Panc1 (cell line): ENCODE results near the gene SCGB1A1. TPM values are rescaled to one million over a fixed set of nuclear protein-coding genes. Genes with fewer than 3 reads are reported as not detected.

ENCODE experiments used
- ATAC-seq: fragments of 200-7000 bp; cut with Tn5 transposase; 2 replicates; pipeline ENCODE4 v1.9.1; 2020; ENCODE audit warnings: mild to moderate bottlenecking, moderate library complexity
- BruUV-seq: library from RNA; stranded (reverse); fragments of 400-500 nt; replicated peaks from 2 replicates; lab custom pipeline; 2021; lab: Mats Ljungman, UMichigan
- CTCF ChIA-PET: fragments of 300-600 bp; sonication (Branson Sonifier 250); formaldehyde crosslinking; loops from one replicate; lab custom pipeline; 2022; ENCODE audit warnings: antibody characterized with exemption; lab: Charles Lee
- POLR2A ChIA-PET: fragments of 300-600 bp; sonication (Branson Sonifier 250); formaldehyde crosslinking; loops from one replicate; lab custom pipeline; 2022; ENCODE audit warnings: antibody characterized with exemption; lab: Charles Lee
- DNase-seq: peaks from one replicate; pipeline ENCODE4 v3.0.0-alpha.2; 2010; ENCODE audit warnings: low read depth, low spot score
- H3K27ac ChIP-seq: 2 replicates; pipeline ENCODE4 v1.5.1; 2011; ENCODE audit warnings: mild to moderate bottlenecking, low read length, inconsistent platforms
- H3K27me3 ChIP-seq: fragments of 200-500 bp; sonication (Bioruptor generic); 2 replicates; pipeline ENCODE4 v1.6.0; 2014; ENCODE audit warnings: low read length, inconsistent platforms; ENCODE audit not compliant: control insufficient read depth, insufficient read depth
- H3K36me3 ChIP-seq: fragments of 200-500 bp; sonication (Bioruptor generic); 2 replicates; pipeline ENCODE4 v1.5.1; 2014; ENCODE audit warnings: inconsistent platforms, mild to moderate bottlenecking, low read length, moderate library complexity; ENCODE audit not compliant: control insufficient read depth, insufficient read depth
- H3K4me1 ChIP-seq: 2 replicates; pipeline ENCODE4 v1.5.1; 2011; ENCODE audit warnings: inconsistent platforms, mild to moderate bottlenecking, low read length, moderate library complexity; ENCODE audit not compliant: control insufficient read depth, insufficient read depth
- H3K4me3 ChIP-seq, 2 experiments: 2 replicates each; pipeline ENCODE4 v1.5.1; 2011 to 2012; ENCODE audit warnings: low read depth in 2 of 2, low read length in 2 of 2, mild to moderate bottlenecking in 2 of 2, inconsistent platforms in 1 of 2, moderate library complexity in 1 of 2
- H3K9me3 ChIP-seq: fragments of 200-500 bp; sonication (Bioruptor generic); 2 replicates; pipeline ENCODE4 v1.5.1; 2014; ENCODE audit warnings: low read depth, mild to moderate bottlenecking, inconsistent platforms, low read length, moderate library complexity; ENCODE audit not compliant: control insufficient read depth, insufficient read depth
- POLR2AphosphoS5 ChIP-seq: IDR thresholded peaks from 2 replicates; pipeline ENCODE4 v1.6.1; 2012; ENCODE audit warnings: mild to moderate bottlenecking, low read depth, low read length, moderate library complexity
- SIN3A ChIP-seq: IDR thresholded peaks from 2 replicates; pipeline ENCODE4 v1.6.1; 2012; ENCODE audit warnings: low read depth, mild to moderate bottlenecking, low read length, moderate library complexity, borderline replicate concordance; ENCODE audit not compliant: insufficient read depth
- TCF7L2 ChIP-seq: IDR thresholded peaks from 2 replicates; pipeline ENCODE4 v1.6.1; 2011; ENCODE audit warnings: mild to moderate bottlenecking, low read depth, low read length, inconsistent platforms
- in situ Hi-C: cut with HindIII; loops from 2 replicates; pipeline ENCODE4 v1.10.0; 2016; ENCODE audit warnings: low sequenced_read_pairs, low pct_unique_long_range_greater_than_20kb
- intact Hi-C: fragments of 100-400 bp; cut with micrococcal nuclease; formaldehyde crosslinking; loops from one replicate; pipeline ENCODE4 v1.10.0; 2022; ENCODE audit not compliant: unreplicated experiment
- total RNA-seq: library from RNA; stranded (reverse); gene quantifications from one replicate; pipeline ENCODE4 v1.2.1, GENCODE V29; 2021; ENCODE audit not compliant: unreplicated experiment
- TF ChIP-seq, protein P1 (sequence below), 2 experiments: IDR thresholded peaks; 2 replicates each; pipeline ENCODE4 v1.6.1; 2011 to 2012; ENCODE audit warnings: low read depth in 2 of 2, control low read depth in 1 of 2, low read length in 1 of 2, mild to moderate bottlenecking in 1 of 2, moderate library complexity in 1 of 2; ENCODE audit not compliant: insufficient read depth in 1 of 2
- TF ChIP-seq, protein P2 (sequence below): fragments of 450-650 bp; IDR thresholded peaks from 2 replicates; pipeline ENCODE4 v1.5.1; 2017; ENCODE audit warnings: mild to moderate bottlenecking

The SCGB1A1 gene
- total RNA-seq, 1 experiment from 2014 or later = 1.1 TPM

DNA sequence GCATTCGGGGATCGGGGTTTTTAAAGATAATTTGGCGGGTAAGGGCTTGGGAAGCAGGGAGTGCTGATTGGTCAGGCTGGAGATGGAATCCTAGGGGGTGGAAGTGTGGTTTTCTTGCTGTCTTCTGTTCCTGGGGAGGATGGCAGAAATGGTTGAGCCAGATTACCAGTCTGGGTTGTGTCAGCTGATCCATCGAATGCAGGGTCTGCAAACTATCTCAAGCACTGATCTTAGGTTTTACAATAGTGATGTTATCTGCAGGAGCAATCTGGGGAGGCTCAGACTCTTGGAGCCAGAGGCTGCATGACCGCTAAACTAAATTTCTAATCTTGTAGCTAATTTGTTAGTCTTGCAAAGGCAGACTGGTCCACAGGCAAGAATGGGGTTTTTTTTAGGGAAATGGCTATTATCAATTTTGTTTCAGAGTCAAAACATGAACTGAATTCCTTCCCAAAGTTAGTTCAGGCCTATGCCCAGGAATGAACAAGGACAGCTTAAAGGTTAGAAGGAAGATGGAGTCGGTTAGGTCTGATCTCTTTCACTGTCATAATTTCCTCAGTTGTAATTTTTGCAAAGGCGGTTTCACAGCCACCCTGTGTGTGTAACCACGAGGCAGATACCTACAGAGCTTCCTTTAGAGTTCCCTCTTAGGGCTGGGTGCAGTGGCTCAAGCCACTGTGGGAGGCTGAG lies 10.2 kb downstream of the SCGB1A1 start:
- no peaks in the 10 kb centered on the region for H3K9me3 ChIP-seq
- intact Hi-C loops (no loop called here), in situ Hi-C loops (no loop called here)
- H3K4me3 ChIP-seq = no peak overlapping the region
- peak overlapping the region; percentile 98 for H3K27ac ChIP-seq
- DNase-seq = no peak
- no TSS peak for BruUV-seq
- no peaks in the 10 kb centered on the region for H3K36me3 ChIP-seq
- no peak for ATAC-seq
- no peaks in the 10 kb centered on the region for H3K27me3 ChIP-seq
- ChIA-PET CTCF (no interaction called here), POLR2A (interaction anchor here (0.6 to 0.7 kb wide), 3 partner anchors 25 to 86 kb away, joined by 3 to 6 read pairs (median 5); no protein-coding TSS in a partner anchor)
- peaks cover 55% of the 10 kb centered on the region for H3K4me1 ChIP-seq
- TF ChIP-seq, protein P1, sequence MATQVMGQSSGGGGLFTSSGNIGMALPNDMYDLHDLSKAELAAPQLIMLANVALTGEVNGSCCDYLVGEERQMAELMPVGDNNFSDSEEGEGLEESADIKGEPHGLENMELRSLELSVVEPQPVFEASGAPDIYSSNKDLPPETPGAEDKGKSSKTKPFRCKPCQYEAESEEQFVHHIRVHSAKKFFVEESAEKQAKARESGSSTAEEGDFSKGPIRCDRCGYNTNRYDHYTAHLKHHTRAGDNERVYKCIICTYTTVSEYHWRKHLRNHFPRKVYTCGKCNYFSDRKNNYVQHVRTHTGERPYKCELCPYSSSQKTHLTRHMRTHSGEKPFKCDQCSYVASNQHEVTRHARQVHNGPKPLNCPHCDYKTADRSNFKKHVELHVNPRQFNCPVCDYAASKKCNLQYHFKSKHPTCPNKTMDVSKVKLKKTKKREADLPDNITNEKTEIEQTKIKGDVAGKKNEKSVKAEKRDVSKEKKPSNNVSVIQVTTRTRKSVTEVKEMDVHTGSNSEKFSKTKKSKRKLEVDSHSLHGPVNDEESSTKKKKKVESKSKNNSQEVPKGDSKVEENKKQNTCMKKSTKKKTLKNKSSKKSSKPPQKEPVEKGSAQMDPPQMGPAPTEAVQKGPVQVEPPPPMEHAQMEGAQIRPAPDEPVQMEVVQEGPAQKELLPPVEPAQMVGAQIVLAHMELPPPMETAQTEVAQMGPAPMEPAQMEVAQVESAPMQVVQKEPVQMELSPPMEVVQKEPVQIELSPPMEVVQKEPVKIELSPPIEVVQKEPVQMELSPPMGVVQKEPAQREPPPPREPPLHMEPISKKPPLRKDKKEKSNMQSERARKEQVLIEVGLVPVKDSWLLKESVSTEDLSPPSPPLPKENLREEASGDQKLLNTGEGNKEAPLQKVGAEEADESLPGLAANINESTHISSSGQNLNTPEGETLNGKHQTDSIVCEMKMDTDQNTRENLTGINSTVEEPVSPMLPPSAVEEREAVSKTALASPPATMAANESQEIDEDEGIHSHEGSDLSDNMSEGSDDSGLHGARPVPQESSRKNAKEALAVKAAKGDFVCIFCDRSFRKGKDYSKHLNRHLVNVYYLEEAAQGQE (IDR thresholded peaks at IDR 0.05; ENCODE audit: insufficient read depth in 1 of 2, low read depth in 2 of 2, low read length in 1 of 2) = no peak
- TF ChIP-seq, protein P2, sequence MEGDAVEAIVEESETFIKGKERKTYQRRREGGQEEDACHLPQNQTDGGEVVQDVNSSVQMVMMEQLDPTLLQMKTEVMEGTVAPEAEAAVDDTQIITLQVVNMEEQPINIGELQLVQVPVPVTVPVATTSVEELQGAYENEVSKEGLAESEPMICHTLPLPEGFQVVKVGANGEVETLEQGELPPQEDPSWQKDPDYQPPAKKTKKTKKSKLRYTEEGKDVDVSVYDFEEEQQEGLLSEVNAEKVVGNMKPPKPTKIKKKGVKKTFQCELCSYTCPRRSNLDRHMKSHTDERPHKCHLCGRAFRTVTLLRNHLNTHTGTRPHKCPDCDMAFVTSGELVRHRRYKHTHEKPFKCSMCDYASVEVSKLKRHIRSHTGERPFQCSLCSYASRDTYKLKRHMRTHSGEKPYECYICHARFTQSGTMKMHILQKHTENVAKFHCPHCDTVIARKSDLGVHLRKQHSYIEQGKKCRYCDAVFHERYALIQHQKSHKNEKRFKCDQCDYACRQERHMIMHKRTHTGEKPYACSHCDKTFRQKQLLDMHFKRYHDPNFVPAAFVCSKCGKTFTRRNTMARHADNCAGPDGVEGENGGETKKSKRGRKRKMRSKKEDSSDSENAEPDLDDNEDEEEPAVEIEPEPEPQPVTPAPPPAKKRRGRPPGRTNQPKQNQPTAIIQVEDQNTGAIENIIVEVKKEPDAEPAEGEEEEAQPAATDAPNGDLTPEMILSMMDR = no peak
- TF ChIP-seq SIN3A (no peak), TCF7L2 (no peak), POLR2AphosphoS5 (no peak)

DNA sequence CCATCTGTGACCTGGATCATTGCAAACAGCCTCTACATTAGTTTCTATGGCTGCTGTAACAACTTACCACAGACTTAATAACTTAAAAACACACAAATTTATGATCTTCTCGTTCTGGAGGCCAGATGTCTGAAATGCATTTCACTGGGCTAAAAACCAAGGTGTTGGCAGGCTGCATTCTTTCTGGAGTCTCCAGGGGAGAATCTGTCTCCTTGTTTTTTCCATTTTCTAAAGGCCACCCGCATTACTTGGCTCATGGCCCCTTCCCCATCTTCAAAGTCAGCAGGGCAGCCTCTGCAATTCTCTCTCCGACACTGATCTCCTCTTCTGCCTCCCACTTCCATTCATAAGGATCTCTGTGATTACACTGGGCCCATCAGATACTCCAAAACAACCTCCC lies 11.6 kb downstream of the SCGB1A1 start:
- H3K9me3 ChIP-seq = no peaks in the 10 kb centered on the region
- intact Hi-C loops (loop anchor here (2.0 kb wide), 1 partner anchor 74 kb away; no protein-coding TSS in a partner anchor), in situ Hi-C loops (no loop called here)
- no peaks in the 10 kb centered on the region for H3K36me3 ChIP-seq
- no peak for ATAC-seq
- H3K4me1 ChIP-seq = peaks cover 69% of the 10 kb centered on the region
- peak overlapping the region; percentile 98 for H3K27ac ChIP-seq
- TF ChIP-seq TCF7L2 (no peak), POLR2AphosphoS5 (no peak), SIN3A (no peak)
- TF ChIP-seq, protein P1 (IDR thresholded peaks at IDR 0.05; ENCODE audit: insufficient read depth in 1 of 2, low read depth in 2 of 2, low read length in 1 of 2) = no peak
- TF ChIP-seq, protein P2 = no peak
- ChIA-PET POLR2A (no interaction called here), CTCF (no interaction called here)
- BruUV-seq = no TSS peak
- no peak for DNase-seq
- no peak overlapping the region for H3K4me3 ChIP-seq
- no peaks in the 10 kb centered on the region for H3K27me3 ChIP-seq
